HL-60 (cell line): Measurements from ENCODE around the gene HIF3A.

ENCODE experiments used
- GABPA ChIP-seq: IDR thresholded peaks from 2 replicates; pipeline ENCODE4 v1.6.1; 2012; ENCODE audit warnings: low read depth
- POLR2AphosphoS5 ChIP-seq: IDR thresholded peaks from 2 replicates; pipeline ENCODE4 v1.6.1; 2012; ENCODE audit warnings: low read depth
- SPI1 ChIP-seq: IDR thresholded peaks from 2 replicates; pipeline ENCODE4 v1.6.1; 2012; ENCODE audit warnings: low read depth, mild to moderate bottlenecking, borderline replicate concordance
- TF ChIP-seq, protein P1 (sequence below): IDR thresholded peaks from one replicate; pipeline ENCODE4 v1.5.1; 2011; ENCODE audit warnings: low read length, control low read depth, inconsistent platforms; ENCODE audit not compliant: insufficient read depth
- TF ChIP-seq, protein P2 (sequence below): IDR thresholded peaks from 2 replicates; pipeline ENCODE4 v1.6.1; 2012; ENCODE audit warnings: low read depth; ENCODE audit not compliant: insufficient replicate concordance

- TF ChIP-seq, protein P1, sequence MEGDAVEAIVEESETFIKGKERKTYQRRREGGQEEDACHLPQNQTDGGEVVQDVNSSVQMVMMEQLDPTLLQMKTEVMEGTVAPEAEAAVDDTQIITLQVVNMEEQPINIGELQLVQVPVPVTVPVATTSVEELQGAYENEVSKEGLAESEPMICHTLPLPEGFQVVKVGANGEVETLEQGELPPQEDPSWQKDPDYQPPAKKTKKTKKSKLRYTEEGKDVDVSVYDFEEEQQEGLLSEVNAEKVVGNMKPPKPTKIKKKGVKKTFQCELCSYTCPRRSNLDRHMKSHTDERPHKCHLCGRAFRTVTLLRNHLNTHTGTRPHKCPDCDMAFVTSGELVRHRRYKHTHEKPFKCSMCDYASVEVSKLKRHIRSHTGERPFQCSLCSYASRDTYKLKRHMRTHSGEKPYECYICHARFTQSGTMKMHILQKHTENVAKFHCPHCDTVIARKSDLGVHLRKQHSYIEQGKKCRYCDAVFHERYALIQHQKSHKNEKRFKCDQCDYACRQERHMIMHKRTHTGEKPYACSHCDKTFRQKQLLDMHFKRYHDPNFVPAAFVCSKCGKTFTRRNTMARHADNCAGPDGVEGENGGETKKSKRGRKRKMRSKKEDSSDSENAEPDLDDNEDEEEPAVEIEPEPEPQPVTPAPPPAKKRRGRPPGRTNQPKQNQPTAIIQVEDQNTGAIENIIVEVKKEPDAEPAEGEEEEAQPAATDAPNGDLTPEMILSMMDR = no peak
- TF ChIP-seq POLR2AphosphoS5 (no peak), GABPA (no peak), SPI1 (no peak)
- TF ChIP-seq, protein P2, sequence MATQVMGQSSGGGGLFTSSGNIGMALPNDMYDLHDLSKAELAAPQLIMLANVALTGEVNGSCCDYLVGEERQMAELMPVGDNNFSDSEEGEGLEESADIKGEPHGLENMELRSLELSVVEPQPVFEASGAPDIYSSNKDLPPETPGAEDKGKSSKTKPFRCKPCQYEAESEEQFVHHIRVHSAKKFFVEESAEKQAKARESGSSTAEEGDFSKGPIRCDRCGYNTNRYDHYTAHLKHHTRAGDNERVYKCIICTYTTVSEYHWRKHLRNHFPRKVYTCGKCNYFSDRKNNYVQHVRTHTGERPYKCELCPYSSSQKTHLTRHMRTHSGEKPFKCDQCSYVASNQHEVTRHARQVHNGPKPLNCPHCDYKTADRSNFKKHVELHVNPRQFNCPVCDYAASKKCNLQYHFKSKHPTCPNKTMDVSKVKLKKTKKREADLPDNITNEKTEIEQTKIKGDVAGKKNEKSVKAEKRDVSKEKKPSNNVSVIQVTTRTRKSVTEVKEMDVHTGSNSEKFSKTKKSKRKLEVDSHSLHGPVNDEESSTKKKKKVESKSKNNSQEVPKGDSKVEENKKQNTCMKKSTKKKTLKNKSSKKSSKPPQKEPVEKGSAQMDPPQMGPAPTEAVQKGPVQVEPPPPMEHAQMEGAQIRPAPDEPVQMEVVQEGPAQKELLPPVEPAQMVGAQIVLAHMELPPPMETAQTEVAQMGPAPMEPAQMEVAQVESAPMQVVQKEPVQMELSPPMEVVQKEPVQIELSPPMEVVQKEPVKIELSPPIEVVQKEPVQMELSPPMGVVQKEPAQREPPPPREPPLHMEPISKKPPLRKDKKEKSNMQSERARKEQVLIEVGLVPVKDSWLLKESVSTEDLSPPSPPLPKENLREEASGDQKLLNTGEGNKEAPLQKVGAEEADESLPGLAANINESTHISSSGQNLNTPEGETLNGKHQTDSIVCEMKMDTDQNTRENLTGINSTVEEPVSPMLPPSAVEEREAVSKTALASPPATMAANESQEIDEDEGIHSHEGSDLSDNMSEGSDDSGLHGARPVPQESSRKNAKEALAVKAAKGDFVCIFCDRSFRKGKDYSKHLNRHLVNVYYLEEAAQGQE = no peak
These were observed 48.3 kb downstream of the HIF3A start for GRCh38 chr19:46345157-46345556.
